ENCODE data around the gene NXPH4.

- TF ChIP-seq CTCF (IDR thresholded peaks at IDR 0.05) (no peak), POLR2A (IDR thresholded peaks at IDR 0.05; ENCODE audit: low read depth) (no peak)
Measured at GRCh38 chr12:57177354-57177753, 39.2 kb upstream of the NXPH4 start.

Data from esophagus muscularis mucosa (tissue), 3 donors.